Measurements from ENCODE around the gene GRM2. TPM values are rescaled to one million over a fixed set of nuclear protein-coding genes. Genes with fewer than 3 reads are reported as not detected.

Gene GRM2
- total RNA-seq: under 0.01 TPM in 1 of 2 replicates, not detected in the other

GRCh38 chr3:51706788-51707731 is at the start of gene GRM2:
GRM2 (plus strand) TSS chr3:51707068; CDS start chr3:51708984, 1,916 bp downstream.

DNA sequence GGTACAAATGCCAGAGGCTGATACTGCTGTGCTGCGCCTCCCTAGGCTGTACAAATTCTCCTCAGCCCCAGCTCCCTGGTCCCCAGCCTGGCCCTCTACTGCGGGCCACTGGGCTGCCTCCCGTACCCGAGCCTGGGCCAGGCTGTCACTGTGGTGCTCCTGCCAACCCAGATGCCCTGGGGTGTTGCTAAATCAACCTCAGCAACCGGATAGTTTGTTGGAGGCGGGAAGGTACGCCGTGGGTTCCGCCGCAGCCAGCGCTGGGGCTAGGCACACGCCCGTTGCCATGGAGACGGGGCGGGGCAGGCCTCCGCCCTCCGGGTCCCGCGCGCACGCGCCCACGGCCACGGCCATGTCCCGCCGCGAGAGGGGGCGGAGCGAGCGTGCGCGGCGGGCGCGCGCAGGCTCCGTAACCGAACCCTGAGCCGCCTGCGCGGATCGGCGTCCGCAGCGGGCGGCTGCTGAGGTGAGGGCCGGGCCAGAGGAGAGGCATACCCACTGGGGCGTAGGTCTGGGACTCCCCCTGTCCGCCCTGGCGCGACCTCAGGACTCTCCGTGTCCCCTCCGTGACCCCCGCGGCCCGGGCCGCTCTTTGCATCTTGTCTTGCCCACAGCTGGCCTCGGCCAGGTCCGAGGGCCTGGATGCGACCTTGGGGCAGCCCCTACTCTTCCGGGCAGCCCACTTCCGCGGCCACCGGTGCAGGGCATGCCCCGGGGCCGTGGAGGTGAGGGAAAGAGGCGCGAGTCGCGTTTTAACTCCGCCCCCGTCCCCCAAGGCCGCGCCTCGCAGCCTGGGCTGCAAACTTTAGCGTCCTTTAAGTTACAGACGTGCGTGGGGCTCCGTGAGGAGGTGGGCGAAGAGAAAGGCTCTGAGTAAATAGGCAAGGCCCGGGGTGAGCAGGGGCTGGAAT is 35.8 kb upstream of the GRM2 start, which contains the start of gene TEX264:
Gene TEX264, plus strand, starts transcription at position 430 of the 911 bp plus-strand sequence. CDS start 3,053 bp downstream, outside the sequence.

Other genes starting within 250 kb of the GRM2 start
- 13.4 and 13.7 TPM in 2 replicates for gene DCAF1, start 207.1 kb upstream of the GRM2 start, total RNA-seq
- 10.7 and 10.8 TPM in 2 replicates for gene RAD54L2, start 168.3 kb upstream of the GRM2 start, total RNA-seq
- 63.9 and 66.9 TPM in 2 replicates for gene TEX264, start 35.8 kb upstream of the GRM2 start, total RNA-seq
- gene IQCF6, start 72.2 kb downstream of the GRM2 start, total RNA-seq: not detected in 2 replicates
- gene IQCF2, start 154.5 kb downstream of the GRM2 start, total RNA-seq: not detected in 2 replicates
- not detected in 2 replicates for gene IQCF5, start 168.5 kb downstream of the GRM2 start, total RNA-seq
- gene IQCF1, start 196.3 kb downstream of the GRM2 start, total RNA-seq: not detected in 2 replicates
- gene RRP9, start 234.8 kb downstream of the GRM2 start, total RNA-seq: 57.5 and 74.0 TPM in 2 replicates
- gene PARP3, start 235.3 kb downstream of the GRM2 start, total RNA-seq: 7.7 and 15.9 TPM in 2 replicates
- not detected in 2 replicates for gene GPR62, start 248.3 kb downstream of the GRM2 start, total RNA-seq

Measured in tracheal epithelial cell (primary cell).